Astrocyte (in vitro differentiated cells and primary cell): ENCODE measurements around the gene ANKRD23. TPM values are rescaled to one million over a fixed set of nuclear protein-coding genes. Genes with fewer than 3 reads are reported as not detected.

Experiments
- DNase-seq: peaks from one replicate; pipeline ENCODE4 v3.0.0-alpha.2; 2010; ENCODE audit warnings: low read depth
- FAIRE-seq: peaks from 2 replicates; lab custom pipeline; 2011; peaks lifted over from hg19 to GRCh38; lab: Jason Lieb, UNC
- H2AFZ ChIP-seq: 2 replicates; pipeline ENCODE4 v1.6.0; 2012; ENCODE audit warnings: low read depth, low read length, inconsistent platforms
- H3K27ac ChIP-seq: 2 replicates; pipeline ENCODE4 v1.5.1; 2011; ENCODE audit warnings: low read depth, low read length, inconsistent platforms
- H3K27me3 ChIP-seq: 2 replicates; pipeline ENCODE4 v1.6.0; 2011; ENCODE audit warnings: low read length, inconsistent platforms; ENCODE audit not compliant: insufficient read depth
- H3K36me3 ChIP-seq: 2 replicates; pipeline ENCODE4 v1.5.1; 2011; ENCODE audit warnings: low read length, inconsistent platforms; ENCODE audit not compliant: insufficient read depth
- H3K4me1 ChIP-seq: 2 replicates; pipeline ENCODE4 v1.5.1; 2011; ENCODE audit warnings: low read length, inconsistent platforms; ENCODE audit not compliant: insufficient read depth
- H3K4me2 ChIP-seq: 2 replicates; pipeline ENCODE4 v1.6.0; 2012; ENCODE audit warnings: low read length, inconsistent platforms
- H3K4me3 ChIP-seq: 2 replicates; pipeline ENCODE4 v1.5.1; 2011; ENCODE audit warnings: low read depth, mild to moderate bottlenecking, low read length, inconsistent platforms; ENCODE audit not compliant: insufficient read depth
- H3K79me2 ChIP-seq: 2 replicates; pipeline ENCODE4 v1.6.0; 2012; ENCODE audit warnings: mild to moderate bottlenecking, low read length, inconsistent platforms; ENCODE audit not compliant: insufficient read depth
- H3K9ac ChIP-seq: 2 replicates; pipeline ENCODE4 v1.6.0; 2012; ENCODE audit warnings: mild to moderate bottlenecking, low read length, inconsistent platforms
- H3K9me3 ChIP-seq: 2 replicates; pipeline ENCODE4 v1.5.1; 2012; ENCODE audit warnings: low read depth, mild to moderate bottlenecking, low read length, inconsistent platforms; ENCODE audit not compliant: insufficient read depth
- H4K20me1 ChIP-seq: 2 replicates; pipeline ENCODE4 v1.6.0; 2012; ENCODE audit warnings: low read length, inconsistent platforms; ENCODE audit not compliant: insufficient read depth
- H3K27ac Mint-ChIP-seq: one replicate; pipeline ENCODE4 v1.8.0; 2021; ENCODE audit warnings: mild to moderate bottlenecking, mixed read lengths; ENCODE audit not compliant: unreplicated experiment
- H3K27me3 Mint-ChIP-seq: one replicate; pipeline ENCODE4 v1.8.0; 2021; ENCODE audit warnings: low read depth, mixed read lengths; ENCODE audit not compliant: unreplicated experiment
- H3K36me3 Mint-ChIP-seq: one replicate; pipeline ENCODE4 v1.8.0; 2021; ENCODE audit warnings: low read depth, mixed read lengths; ENCODE audit not compliant: unreplicated experiment
- H3K4me1 Mint-ChIP-seq: one replicate; pipeline ENCODE4 v1.8.0; 2021; ENCODE audit warnings: low read depth, mixed read lengths; ENCODE audit not compliant: unreplicated experiment
- H3K4me3 Mint-ChIP-seq: one replicate; pipeline ENCODE4 v1.8.0; 2021; ENCODE audit warnings: mild to moderate bottlenecking, moderate library complexity, mixed read lengths; ENCODE audit not compliant: unreplicated experiment
- H3K9me3 Mint-ChIP-seq: one replicate; pipeline ENCODE4 v1.8.0; 2021; ENCODE audit warnings: mild to moderate bottlenecking, mixed read lengths; ENCODE audit not compliant: unreplicated experiment
- CTCF ChIP-seq: IDR thresholded peaks from 2 replicates; pipeline ENCODE4 v1.5.1; 2011; ENCODE audit warnings: low read depth, mild to moderate bottlenecking, inconsistent platforms, low read length, moderate library complexity; ENCODE audit not compliant: insufficient read depth
- EZH2 ChIP-seq: IDR thresholded peaks from 2 replicates; pipeline ENCODE4 v1.6.1; 2012; ENCODE audit warnings: mild to moderate bottlenecking, low read length, inconsistent platforms; ENCODE audit not compliant: insufficient read depth
- total RNA-seq: library from RNA; stranded (reverse); gene quantifications from 2 replicates; pipeline ENCODE4 v1.2.1, GENCODE V29; 2021

Gene ANKRD23
- total RNA-seq, 1 donor from 2014 or later = 2.5 TPM

GRCh38 chr2:96885432-96886347 is 41.9 kb upstream of the ANKRD23 start:
- H2AFZ ChIP-seq = no peak overlapping the region
- no peaks in the 10 kb centered on the region for H3K4me1 ChIP-seq
- no peaks in the 10 kb centered on the region for H3K9me3 ChIP-seq
- TF ChIP-seq EZH2 = no peak
- no peak for TF ChIP-seq CTCF
- Mint-ChIP-seq H3K27me3 (peaks cover 10% of the 10 kb centered on the region), H3K4me1 (peaks cover 25% of the 10 kb centered on the region), H3K4me3 (peak overlapping the region; percentile 62), H3K9me3 (no peaks in the 10 kb centered on the region), H3K36me3 (no peaks in the 10 kb centered on the region), H3K27ac (no peak overlapping the region)
- H3K36me3 ChIP-seq = no peaks in the 10 kb centered on the region
- no peaks in the 10 kb centered on the region for H3K79me2 ChIP-seq
- FAIRE-seq (no peak), DNase-seq (no peak)
- H3K27me3 ChIP-seq = peaks cover 5% of the 10 kb centered on the region
- no peak overlapping the region for H3K27ac ChIP-seq
- H4K20me1 ChIP-seq = no peaks in the 10 kb centered on the region
- H3K9ac ChIP-seq = no peak overlapping the region
- no peak overlapping the region for H3K4me2 ChIP-seq
- no peak overlapping the region for H3K4me3 ChIP-seq

GRCh38 chr2:96884299-96885094 is 40.7 kb upstream of the ANKRD23 start:
- no peak overlapping the region for H2AFZ ChIP-seq
- no peak overlapping the region for H3K27ac ChIP-seq
- no peak overlapping the region for H3K4me3 Mint-ChIP-seq
- peaks cover 5% of the 10 kb centered on the region for H3K27me3 ChIP-seq
- no peaks in the 10 kb centered on the region for H3K9me3 ChIP-seq
- no peak overlapping the region for H3K27ac Mint-ChIP-seq
- FAIRE-seq = no peak
- peaks cover 13% of the 10 kb centered on the region for H3K27me3 Mint-ChIP-seq
- H3K9me3 Mint-ChIP-seq = no peaks in the 10 kb centered on the region
- peaks cover 19% of the 10 kb centered on the region for H3K4me1 Mint-ChIP-seq
- no peak for DNase-seq
- H3K4me2 ChIP-seq = no peak overlapping the region
- no peaks in the 10 kb centered on the region for H3K79me2 ChIP-seq
- no peaks in the 10 kb centered on the region for H4K20me1 ChIP-seq
- no peaks in the 10 kb centered on the region for H3K36me3 ChIP-seq
- TF ChIP-seq EZH2 (no peak), CTCF (no peak)
- no peak overlapping the region for H3K4me3 ChIP-seq
- H3K4me1 ChIP-seq = no peaks in the 10 kb centered on the region
- no peak overlapping the region for H3K9ac ChIP-seq
- no peaks in the 10 kb centered on the region for H3K36me3 Mint-ChIP-seq
